Mesothelial cell of epicardium (in vitro differentiated cells): ENCODE measurements around the gene NEUROG3. TPM values are rescaled to one million over a fixed set of nuclear protein-coding genes. Genes with fewer than 3 reads are reported as not detected.

Experiments used
- DNase-seq, 2 experiments: peaks; one replicate each; pipeline ENCODE4 v3.0.0; 2021; ENCODE audit warnings: low spot score in 2 of 2; ENCODE audit not compliant: unreplicated experiment in 2 of 2
- H3K27ac Mint-ChIP-seq: 2 replicates; pipeline ENCODE4 v1.8.0; 2021; ENCODE audit warnings: mixed read lengths
- H3K27me3 Mint-ChIP-seq: 2 replicates; pipeline ENCODE4 v1.8.0; 2021; ENCODE audit warnings: low read depth, mixed read lengths
- H3K36me3 Mint-ChIP-seq: 2 replicates; pipeline ENCODE4 v1.8.0; 2021; ENCODE audit warnings: mixed read lengths
- H3K4me1 Mint-ChIP-seq: 2 replicates; pipeline ENCODE4 v1.8.0; 2021; ENCODE audit warnings: mixed read lengths
- H3K4me3 Mint-ChIP-seq: 2 replicates; pipeline ENCODE4 v1.8.0; 2021; ENCODE audit warnings: mild to moderate bottlenecking, moderate library complexity, mixed read lengths
- H3K9me3 Mint-ChIP-seq: 2 replicates; pipeline ENCODE4 v1.8.0; 2021; ENCODE audit warnings: mixed read lengths
- total RNA-seq: library from RNA; stranded (reverse); gene quantifications from 3 replicates; pipeline ENCODE4 v1.2.1, GENCODE V29; 2021
- TF ChIP-seq, protein P1 (sequence below): fragments of 200-600 bp; sonication (generic); IDR thresholded peaks from one replicate; pipeline ENCODE4 v1.5.0; 2021; ENCODE audit warnings: antibody characterized with exemption; ENCODE audit not compliant: unreplicated experiment

NEUROG3 gene
- total RNA-seq, 1 donor from 2014 or later: not detected

DNA sequence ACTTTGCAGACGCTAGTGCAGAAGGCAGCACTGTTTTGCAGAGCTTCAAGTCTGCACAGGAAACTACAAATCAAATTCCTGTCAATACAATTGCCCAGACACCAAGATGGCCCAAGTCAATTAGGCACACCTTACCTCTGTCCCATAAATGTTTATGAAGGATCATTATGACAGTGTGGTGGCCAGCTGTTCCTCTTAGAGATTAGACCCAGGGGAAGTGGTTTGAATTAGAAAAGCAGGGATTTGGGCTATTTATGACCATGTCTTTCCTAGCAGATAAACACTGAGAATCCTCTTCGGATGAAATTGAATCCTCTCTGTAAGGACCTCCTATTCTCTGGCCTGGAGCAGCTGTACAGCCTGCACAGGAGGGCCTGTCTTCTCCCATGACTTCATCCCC lies 9.9 kb upstream of the NEUROG3 start:
- Mint-ChIP-seq H3K4me1 (no peaks in the 10 kb centered on the region), H3K27me3 (peaks cover 58% of the 10 kb centered on the region)
- no peak for DNase-seq

DNA sequence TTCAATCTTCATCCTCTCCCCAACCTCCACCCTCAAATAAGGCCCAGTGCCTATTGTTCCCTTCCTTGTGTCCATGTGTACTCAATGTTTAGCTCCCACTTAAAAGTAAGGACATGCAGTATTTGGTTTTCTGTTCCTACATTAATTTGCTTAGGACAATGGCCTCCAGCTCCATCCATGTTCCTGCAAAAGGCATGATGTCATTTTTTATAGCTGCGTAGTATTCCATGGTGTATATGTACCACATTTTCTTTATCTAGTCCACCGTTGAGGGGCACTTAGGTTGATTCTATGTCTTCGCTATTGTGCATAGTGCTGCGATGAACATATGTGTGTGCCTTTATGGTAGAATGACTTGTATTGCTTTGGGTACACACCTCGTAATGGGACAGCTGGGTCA lies 7.2 kb upstream of the NEUROG3 start:
- H3K4me1 Mint-ChIP-seq: no peaks in the 10 kb centered on the region
- H3K27ac Mint-ChIP-seq: no peak overlapping the region
- TF ChIP-seq, protein P1, sequence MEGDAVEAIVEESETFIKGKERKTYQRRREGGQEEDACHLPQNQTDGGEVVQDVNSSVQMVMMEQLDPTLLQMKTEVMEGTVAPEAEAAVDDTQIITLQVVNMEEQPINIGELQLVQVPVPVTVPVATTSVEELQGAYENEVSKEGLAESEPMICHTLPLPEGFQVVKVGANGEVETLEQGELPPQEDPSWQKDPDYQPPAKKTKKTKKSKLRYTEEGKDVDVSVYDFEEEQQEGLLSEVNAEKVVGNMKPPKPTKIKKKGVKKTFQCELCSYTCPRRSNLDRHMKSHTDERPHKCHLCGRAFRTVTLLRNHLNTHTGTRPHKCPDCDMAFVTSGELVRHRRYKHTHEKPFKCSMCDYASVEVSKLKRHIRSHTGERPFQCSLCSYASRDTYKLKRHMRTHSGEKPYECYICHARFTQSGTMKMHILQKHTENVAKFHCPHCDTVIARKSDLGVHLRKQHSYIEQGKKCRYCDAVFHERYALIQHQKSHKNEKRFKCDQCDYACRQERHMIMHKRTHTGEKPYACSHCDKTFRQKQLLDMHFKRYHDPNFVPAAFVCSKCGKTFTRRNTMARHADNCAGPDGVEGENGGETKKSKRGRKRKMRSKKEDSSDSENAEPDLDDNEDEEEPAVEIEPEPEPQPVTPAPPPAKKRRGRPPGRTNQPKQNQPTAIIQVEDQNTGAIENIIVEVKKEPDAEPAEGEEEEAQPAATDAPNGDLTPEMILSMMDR: no peak
- DNase-seq: no peak
- no peaks in the 10 kb centered on the region for H3K9me3 Mint-ChIP-seq
- H3K4me3 Mint-ChIP-seq: no peak overlapping the region
- peaks cover 72% of the 10 kb centered on the region for H3K27me3 Mint-ChIP-seq
- H3K36me3 Mint-ChIP-seq: no peaks in the 10 kb centered on the region

More for the DNA sequence above, 9.9 kb upstream of the NEUROG3 start:
- Mint-ChIP-seq H3K9me3 (no peaks in the 10 kb centered on the region), H3K36me3 (no peaks in the 10 kb centered on the region), H3K27ac (no peak overlapping the region), H3K4me3 (no peak overlapping the region)
- TF ChIP-seq, protein P1: no peak

DNA sequence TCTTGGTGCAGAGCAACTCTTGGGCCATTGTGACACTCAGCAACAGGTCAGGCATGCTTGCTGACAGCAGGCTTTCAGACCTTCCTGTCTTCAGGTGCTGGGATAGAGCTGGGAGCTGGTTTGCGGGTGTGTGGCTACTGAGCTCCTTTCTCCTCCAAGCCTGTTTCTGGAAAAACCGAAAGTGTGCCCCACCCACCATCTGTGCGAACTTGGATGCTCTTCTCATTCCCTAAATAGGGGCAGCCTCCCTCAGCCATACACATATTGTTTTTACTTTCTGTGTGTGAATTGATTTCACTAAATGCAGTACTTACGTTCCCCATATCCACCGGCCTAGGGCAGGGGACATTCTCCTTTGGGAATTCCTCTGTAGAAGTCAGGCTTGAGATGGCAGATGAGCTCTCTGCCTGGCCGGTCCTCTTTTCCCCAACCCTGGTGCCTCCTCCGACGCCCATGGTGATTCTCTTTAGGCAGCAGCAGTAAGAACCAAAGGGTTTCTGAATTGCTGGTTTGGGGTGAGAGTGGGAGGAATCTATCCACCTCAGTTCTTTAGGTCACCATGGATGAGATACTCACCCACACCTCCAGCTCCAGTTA lies 6.3 kb upstream of the NEUROG3 start:
- H3K36me3 Mint-ChIP-seq: no peaks in the 10 kb centered on the region

DNA sequence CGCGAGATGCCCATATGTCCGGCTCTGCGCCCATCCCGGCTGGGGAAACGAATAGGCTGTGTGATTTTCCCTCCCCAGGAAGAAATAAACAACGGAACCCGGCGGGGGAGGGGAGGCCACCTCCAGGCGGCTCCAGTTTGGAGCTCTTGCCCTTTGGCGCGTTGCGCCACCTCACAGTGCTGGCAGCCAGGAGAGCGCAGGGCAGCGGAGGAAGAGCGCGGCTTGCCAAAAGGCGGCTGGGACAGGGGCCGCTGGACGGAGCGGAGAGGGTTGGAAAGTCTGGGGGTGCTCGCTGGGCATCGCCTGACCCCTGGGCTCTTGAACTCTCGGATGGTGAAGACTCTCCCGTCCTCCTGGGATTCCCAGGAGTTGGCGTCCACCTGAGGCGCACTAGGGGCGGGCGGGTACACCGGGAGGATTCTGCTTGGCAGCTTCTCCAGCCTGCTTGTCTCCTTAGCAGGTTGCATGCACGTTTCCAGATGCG lies 5.3 kb upstream of the NEUROG3 start:
- DNase-seq: no peak
- Mint-ChIP-seq H3K4me1 (peaks cover 2% of the 10 kb centered on the region), H3K4me3 (no peak overlapping the region), H3K27me3 (peaks cover 90% of the 10 kb centered on the region), H3K36me3 (no peaks in the 10 kb centered on the region), H3K27ac (no peak overlapping the region), H3K9me3 (no peaks in the 10 kb centered on the region)
- TF ChIP-seq, protein P1: no peak

More for the DNA sequence above, 6.3 kb upstream of the NEUROG3 start:
- Mint-ChIP-seq H3K9me3 (no peaks in the 10 kb centered on the region), H3K4me1 (peaks cover under 1% of the 10 kb centered on the region), H3K27me3 (peaks cover 80% of the 10 kb centered on the region), H3K27ac (no peak overlapping the region), H3K4me3 (no peak overlapping the region)
- DNase-seq: no peak
- TF ChIP-seq, protein P1: no peak

DNA sequence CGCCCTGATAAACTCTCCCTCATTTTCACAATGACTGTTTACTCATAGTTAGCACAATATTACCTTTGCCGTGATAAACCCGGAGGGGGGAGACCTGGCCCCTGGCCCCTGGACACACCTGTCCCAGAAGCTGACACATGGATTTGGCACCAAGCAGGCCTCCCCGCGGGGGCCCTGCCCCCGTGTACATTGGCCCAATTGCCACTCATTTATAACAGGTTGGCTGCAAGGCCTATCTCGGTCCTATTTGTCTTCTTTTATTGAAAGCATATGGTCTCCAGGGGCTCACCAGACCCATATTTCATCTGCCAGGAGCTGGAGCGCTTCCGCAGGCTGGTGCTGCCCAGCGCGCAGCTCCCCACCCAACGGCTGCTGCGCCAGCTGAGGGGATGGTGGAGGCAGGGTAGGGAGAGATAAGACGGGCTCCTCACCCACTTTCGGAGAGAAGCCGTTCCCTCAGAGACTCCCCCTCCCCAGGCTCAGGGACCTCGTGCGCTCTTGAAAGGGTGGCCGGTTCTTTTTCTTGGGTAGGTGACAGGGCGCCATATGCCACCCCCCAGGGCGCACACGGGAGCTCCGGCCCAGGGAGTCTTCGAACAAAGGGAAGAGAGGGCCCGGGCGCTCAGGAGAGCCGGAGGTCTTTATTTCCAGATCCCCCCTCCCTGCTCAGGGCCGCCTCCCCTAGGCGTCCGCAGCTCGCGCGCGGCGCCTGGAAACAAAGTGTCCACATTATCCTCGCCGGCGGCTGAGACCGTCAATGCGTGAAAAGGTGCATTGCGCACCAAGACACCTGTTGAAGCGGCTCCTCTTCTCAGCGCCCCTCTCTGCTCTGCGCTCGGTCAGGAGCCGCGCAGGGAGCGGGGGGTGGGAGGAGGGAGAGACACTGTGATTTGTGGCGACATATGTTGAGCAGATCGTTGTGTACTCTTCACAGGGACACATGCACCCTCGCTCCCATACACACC lies 4.3 kb upstream of the NEUROG3 start:
- Mint-ChIP-seq H3K27me3 (peaks cover 98% of the 10 kb centered on the region), H3K4me1 (peaks cover 5% of the 10 kb centered on the region), H3K4me3 (no peak overlapping the region), H3K27ac (no peak overlapping the region), H3K36me3 (no peaks in the 10 kb centered on the region), H3K9me3 (no peaks in the 10 kb centered on the region)
- TF ChIP-seq, protein P1: no peak
- DNase-seq: no peak
